Measurements from ENCODE around the gene UGDH.
A peak's percentile ranks its signal among the peaks of the same experiment; 100 is the strongest.
"Not testable (repeated sequence)": the region's sequence is repeated elsewhere in the genome, so short reads cannot be mapped to it uniquely, and the experiment has no call there.

Gene UGDH

GRCh38 chr4:39527296-39528060, at the start of gene UGDH:
Gene UGDH (minus strand): TSS chr4:39527439. CDS start chr4:39521512, 5,927 bp downstream.
- in situ Hi-C loops (cut with HindIII; ENCODE audit: low pct_ligation_motif_present, low pct_unique_long_range_greater_than_20kb, low sequenced_read_pairs): no loop called here
- peak; percentile 97 for DNase-seq

- in situ Hi-C loops (cut with HindIII; ENCODE audit: low pct_ligation_motif_present, low pct_unique_long_range_greater_than_20kb, low sequenced_read_pairs): no loop called here
- DNase-seq: no peak
These were observed 47.7 kb upstream of the UGDH start for GRCh38 chr4:39574946-39575345.

GRCh38 chr4:39571504-39571903, 44.3 kb upstream of the UGDH start:
- DNase-seq: no peak
- in situ Hi-C loops (cut with HindIII; ENCODE audit: low pct_ligation_motif_present, low pct_unique_long_range_greater_than_20kb, low sequenced_read_pairs): no loop called here

GRCh38 chr4:39571054-39571453, 43.8 kb upstream of the UGDH start:
- in situ Hi-C loops (cut with HindIII; ENCODE audit: low pct_ligation_motif_present, low pct_unique_long_range_greater_than_20kb, low sequenced_read_pairs): no loop called here
- DNase-seq: no peak

GRCh38 chr4:39569209-39569608, 42.0 kb upstream of the UGDH start:
- in situ Hi-C loops (cut with HindIII; ENCODE audit: low pct_ligation_motif_present, low pct_unique_long_range_greater_than_20kb, low sequenced_read_pairs): no loop called here
- no peak for DNase-seq

GRCh38 chr4:39568805-39569204, 41.6 kb upstream of the UGDH start:
- DNase-seq: no peak
- in situ Hi-C loops (cut with HindIII; ENCODE audit: low pct_ligation_motif_present, low pct_unique_long_range_greater_than_20kb, low sequenced_read_pairs): no loop called here

GRCh38 chr4:39565878-39566600, 38.8 kb upstream of the UGDH start:
- in situ Hi-C loops (cut with HindIII; ENCODE audit: low pct_ligation_motif_present, low pct_unique_long_range_greater_than_20kb, low sequenced_read_pairs): no loop called here
- DNase-seq: peak; percentile 16

- in situ Hi-C loops (cut with HindIII; ENCODE audit: low pct_ligation_motif_present, low pct_unique_long_range_greater_than_20kb, low sequenced_read_pairs): no loop called here
- no peak for DNase-seq
These were observed 36.2 kb upstream of the UGDH start for GRCh38 chr4:39563346-39563847.

GRCh38 chr4:39562792-39563191, 35.6 kb upstream of the UGDH start:
- no peak for DNase-seq
- in situ Hi-C loops (cut with HindIII; ENCODE audit: low pct_ligation_motif_present, low pct_unique_long_range_greater_than_20kb, low sequenced_read_pairs): no loop called here

GRCh38 chr4:39559626-39560025, 32.4 kb upstream of the UGDH start:
- in situ Hi-C loops (cut with HindIII; ENCODE audit: low pct_ligation_motif_present, low pct_unique_long_range_greater_than_20kb, low sequenced_read_pairs): no loop called here
- no peak for DNase-seq

- in situ Hi-C loops (cut with HindIII; ENCODE audit: low pct_ligation_motif_present, low pct_unique_long_range_greater_than_20kb, low sequenced_read_pairs): no loop called here
- DNase-seq: no peak
These were observed 28.2 kb upstream of the UGDH start for GRCh38 chr4:39555472-39555871.

- in situ Hi-C loops (cut with HindIII; ENCODE audit: low pct_ligation_motif_present, low pct_unique_long_range_greater_than_20kb, low sequenced_read_pairs): no loop called here
- DNase-seq: no peak
These were observed 21.3 kb upstream of the UGDH start for GRCh38 chr4:39548425-39549067.

GRCh38 chr4:39544580-39545315, 17.5 kb upstream of the UGDH start:
- DNase-seq: no peak

GRCh38 chr4:39544080-39544479, 16.8 kb upstream of the UGDH start:
- DNase-seq; in situ Hi-C loops (cut with HindIII; ENCODE audit: low pct_ligation_motif_present, low pct_unique_long_range_greater_than_20kb, low sequenced_read_pairs): not testable (repeated sequence)

More at GRCh38 chr4:39544580-39545315, 17.5 kb upstream of the UGDH start:
- in situ Hi-C loops (cut with HindIII; ENCODE audit: low pct_ligation_motif_present, low pct_unique_long_range_greater_than_20kb, low sequenced_read_pairs): no loop called here

- in situ Hi-C loops (cut with HindIII; ENCODE audit: low pct_ligation_motif_present, low pct_unique_long_range_greater_than_20kb, low sequenced_read_pairs): no loop called here
- DNase-seq: no peak
These were observed 15.8 kb upstream of the UGDH start for GRCh38 chr4:39543034-39543433.

- in situ Hi-C loops (cut with HindIII; ENCODE audit: low pct_ligation_motif_present, low pct_unique_long_range_greater_than_20kb, low sequenced_read_pairs): no loop called here
- DNase-seq: peak; percentile 44
These were observed 15.4 kb upstream of the UGDH start for GRCh38 chr4:39542611-39543012.

GRCh38 chr4:39541987-39542610, 14.9 kb upstream of the UGDH start:
- in situ Hi-C loops (cut with HindIII; ENCODE audit: low pct_ligation_motif_present, low pct_unique_long_range_greater_than_20kb, low sequenced_read_pairs): no loop called here
- peak; percentile 25 for DNase-seq

- peak; percentile 19 for DNase-seq
- in situ Hi-C loops (cut with HindIII; ENCODE audit: low pct_ligation_motif_present, low pct_unique_long_range_greater_than_20kb, low sequenced_read_pairs): no loop called here
These were observed 11.9 kb upstream of the UGDH start for GRCh38 chr4:39539089-39539611.
